ENCODE results near the gene ACYP2.
"Not testable (repeated sequence)": the region's sequence is repeated elsewhere in the genome, so short reads cannot be mapped to it uniquely, and the experiment has no call there.

Gene ACYP2

DNA sequence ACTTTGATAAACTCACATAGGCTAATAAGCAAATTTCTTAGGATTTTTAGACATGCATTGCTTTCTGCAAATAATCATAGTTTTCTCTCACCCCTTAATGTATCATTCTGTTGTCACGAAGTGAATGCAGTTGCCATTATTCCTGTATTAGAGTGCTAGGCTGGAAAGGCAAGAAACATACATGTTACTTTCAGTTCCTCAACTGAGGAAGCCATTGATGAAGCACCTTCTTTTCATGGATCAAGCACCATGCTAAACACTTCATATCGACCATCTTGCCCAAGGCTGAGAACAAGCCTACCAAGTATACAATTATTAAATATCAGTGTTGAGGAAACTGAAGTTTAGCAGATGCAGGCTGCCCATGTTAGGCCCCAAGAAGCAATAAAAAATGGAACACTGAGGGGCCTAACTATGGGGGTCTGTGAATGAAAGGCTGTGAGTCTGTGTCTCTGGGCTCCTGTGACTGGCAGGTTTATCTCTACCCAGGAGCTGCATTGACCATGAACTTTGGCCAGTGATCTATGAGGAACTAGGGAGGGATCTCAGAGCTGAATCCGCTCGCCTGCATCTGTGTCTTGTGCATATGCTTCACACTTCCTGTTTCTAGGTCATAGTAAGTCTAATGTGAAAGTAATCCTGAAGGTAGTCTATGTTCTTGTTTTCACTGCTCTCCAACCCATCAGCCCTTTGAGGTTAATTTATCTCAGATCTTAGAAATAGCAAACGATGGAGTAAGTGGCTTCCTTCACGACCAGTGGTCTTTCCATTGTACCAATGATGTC lies 156.6 kb downstream of the ACYP2 start:
- DNase-seq (ENCODE audit: low read depth) = no peak

- DNase-seq (ENCODE audit: low read depth) = peak; percentile 22
Observed at GRCh38 chr2:54274781-54275242, 159.4 kb downstream of the ACYP2 start.

- no peak for DNase-seq (ENCODE audit: low read depth)
Observed at GRCh38 chr2:54275541-54275940, 160.1 kb downstream of the ACYP2 start.

GRCh38 chr2:54279385-54279784 lies 164.0 kb downstream of the ACYP2 start:
- no peak for DNase-seq (ENCODE audit: low read depth)

- DNase-seq (ENCODE audit: low read depth) = no peak
Observed at GRCh38 chr2:54284826-54285225, 169.4 kb downstream of the ACYP2 start.

DNA sequence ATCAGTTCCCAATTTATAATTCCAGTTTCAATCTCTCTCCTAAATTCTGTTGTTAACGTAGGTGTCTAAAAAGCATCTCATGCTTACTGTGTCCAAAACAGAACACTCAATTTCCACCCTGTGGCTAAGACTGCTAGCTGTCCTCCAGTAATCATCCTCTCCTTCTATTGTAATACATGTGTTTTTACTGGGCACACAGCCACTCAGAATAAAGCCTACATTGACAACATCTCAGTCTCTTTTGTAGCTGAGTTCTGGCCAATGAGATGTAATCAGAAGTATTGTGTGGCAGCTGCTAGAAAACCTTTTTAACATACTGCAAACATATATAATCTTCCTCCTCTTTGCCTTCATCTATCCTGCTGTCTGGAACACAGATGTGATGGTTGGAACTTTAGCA lies 170.0 kb downstream of the ACYP2 start:
- no peak for DNase-seq (ENCODE audit: low read depth)

DNA sequence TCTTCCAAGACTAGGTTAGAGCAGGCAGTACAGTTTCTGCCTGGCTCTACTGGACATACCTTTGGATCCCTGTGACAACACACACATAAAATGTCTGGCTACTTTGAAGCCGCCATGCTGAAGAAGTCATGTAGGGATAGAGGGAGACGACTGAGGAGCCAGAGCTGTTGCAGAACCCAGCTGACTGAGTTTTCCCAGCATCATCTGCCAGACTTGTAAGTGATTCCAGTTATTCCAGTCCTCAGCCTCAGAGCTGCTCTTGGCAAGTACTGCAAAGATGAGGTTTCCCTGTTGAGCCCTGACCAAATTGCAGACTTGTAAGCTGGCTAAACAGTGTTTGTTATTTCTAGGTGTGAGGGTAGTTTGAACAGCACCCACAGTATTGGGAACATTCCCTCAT lies 172.1 kb downstream of the ACYP2 start:
- no peak for DNase-seq (ENCODE audit: low read depth)

GRCh38 chr2:54289917-54290316 lies 174.5 kb downstream of the ACYP2 start:
- DNase-seq (ENCODE audit: low read depth) = no peak

- no peak for DNase-seq (ENCODE audit: low read depth)
Observed at GRCh38 chr2:54290356-54291025, 175.1 kb downstream of the ACYP2 start.

GRCh38 chr2:54294665-54295064 lies 179.2 kb downstream of the ACYP2 start:
- not testable (repeated sequence) for DNase-seq (ENCODE audit: low read depth)

GRCh38 chr2:54295911-54296310 lies 180.5 kb downstream of the ACYP2 start:
- no peak for DNase-seq (ENCODE audit: low read depth)

DNA sequence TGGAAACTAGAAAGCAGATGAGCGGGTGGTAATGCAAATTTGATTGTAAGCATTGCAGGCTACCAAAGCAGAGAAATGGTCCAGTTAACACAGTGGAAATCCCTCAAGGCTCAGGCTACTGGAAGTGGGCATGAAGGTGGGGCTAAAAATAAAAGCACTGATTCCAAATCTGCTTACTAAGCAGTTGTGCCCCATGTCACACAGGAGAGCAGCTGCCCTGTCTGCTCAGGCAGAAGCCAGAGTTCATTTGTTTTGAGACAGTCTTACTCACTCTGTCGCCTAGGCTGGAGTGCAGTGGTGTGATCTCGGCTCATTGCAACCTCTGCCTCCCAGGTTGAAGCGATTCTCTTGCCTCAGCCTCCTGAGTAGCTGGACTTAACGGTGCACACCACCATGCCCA lies 183.1 kb downstream of the ACYP2 start:
- DNase-seq (ENCODE audit: low read depth) = no peak

- DNase-seq (ENCODE audit: low read depth) = no peak
Observed at GRCh38 chr2:54303631-54304030, 188.2 kb downstream of the ACYP2 start.

GRCh38 chr2:54306556-54306955 lies 191.1 kb downstream of the ACYP2 start:
- DNase-seq (ENCODE audit: low read depth) = no peak

- no peak for DNase-seq (ENCODE audit: low read depth)
Observed at GRCh38 chr2:54308186-54308585, 192.8 kb downstream of the ACYP2 start.

GRCh38 chr2:54308782-54309181 lies 193.4 kb downstream of the ACYP2 start:
- DNase-seq (ENCODE audit: low read depth) = no peak

GRCh38 chr2:54310311-54310710 lies 194.9 kb downstream of the ACYP2 start:
- no peak for DNase-seq (ENCODE audit: low read depth)

DNA sequence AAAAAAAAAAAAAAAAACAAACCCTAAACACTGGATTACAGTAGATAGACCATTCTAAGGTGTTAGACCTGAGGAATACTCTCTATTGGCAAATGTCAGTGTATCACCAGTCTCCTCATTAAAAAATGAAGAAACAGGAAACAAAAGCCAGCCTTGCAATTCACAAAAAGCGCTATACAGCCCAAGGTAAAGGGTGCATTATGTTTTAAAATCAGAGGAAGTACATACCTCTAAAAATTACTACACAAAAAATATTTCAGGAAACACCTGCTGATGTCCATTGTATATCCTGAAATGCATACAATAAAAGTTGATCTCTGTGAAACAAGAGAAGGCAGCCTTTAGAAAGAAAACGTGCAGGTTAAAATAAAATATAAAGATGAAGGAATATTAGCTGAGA lies 195.5 kb downstream of the ACYP2 start:
- no peak for DNase-seq (ENCODE audit: low read depth)

GRCh38 chr2:54313147-54313546 lies 197.7 kb downstream of the ACYP2 start:
- no peak for DNase-seq (ENCODE audit: low read depth)

GRCh38 chr2:54317973-54318372 lies 202.6 kb downstream of the ACYP2 start:
- DNase-seq (ENCODE audit: low read depth) = no peak

DNA sequence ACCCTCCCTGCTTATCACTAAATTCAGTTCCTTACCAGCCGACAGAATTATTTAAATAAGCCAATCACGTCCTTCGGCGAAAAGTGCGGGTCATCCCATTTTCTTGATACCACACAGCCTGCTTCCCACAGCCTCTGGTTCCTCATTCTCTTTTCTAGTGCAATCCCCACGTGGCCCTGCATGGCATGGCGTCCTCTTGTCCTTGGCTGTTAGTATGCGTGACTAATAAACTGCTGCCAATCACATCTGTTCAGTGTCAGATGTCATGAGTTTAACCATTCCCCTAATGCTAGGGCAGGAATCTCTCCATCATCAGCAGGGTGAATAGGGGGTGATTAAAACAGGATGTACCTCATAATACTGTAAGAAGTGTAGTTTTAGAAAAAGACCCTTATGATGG lies 203.4 kb downstream of the ACYP2 start:
- DNase-seq (ENCODE audit: low read depth) = no peak

DNA sequence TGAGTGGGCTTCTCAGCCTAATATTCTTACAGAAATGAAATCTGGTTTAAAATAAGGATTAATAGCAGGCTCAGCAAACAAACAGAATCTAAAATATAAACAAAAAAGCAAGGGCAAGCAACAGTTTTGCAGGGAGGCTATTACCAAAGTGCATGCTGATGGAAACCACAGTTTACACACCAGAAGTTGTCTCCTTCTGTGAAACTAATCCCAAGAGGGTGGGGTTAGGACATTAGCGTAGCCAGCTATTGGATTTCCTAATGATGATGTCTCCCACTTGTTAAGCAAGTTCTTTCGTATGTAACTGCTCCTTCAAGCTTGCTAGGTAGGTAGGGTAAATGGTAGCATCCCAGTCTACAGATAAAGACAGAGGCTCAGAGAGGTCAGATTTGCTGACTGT lies 205.6 kb downstream of the ACYP2 start:
- no peak for DNase-seq (ENCODE audit: low read depth)

DNA sequence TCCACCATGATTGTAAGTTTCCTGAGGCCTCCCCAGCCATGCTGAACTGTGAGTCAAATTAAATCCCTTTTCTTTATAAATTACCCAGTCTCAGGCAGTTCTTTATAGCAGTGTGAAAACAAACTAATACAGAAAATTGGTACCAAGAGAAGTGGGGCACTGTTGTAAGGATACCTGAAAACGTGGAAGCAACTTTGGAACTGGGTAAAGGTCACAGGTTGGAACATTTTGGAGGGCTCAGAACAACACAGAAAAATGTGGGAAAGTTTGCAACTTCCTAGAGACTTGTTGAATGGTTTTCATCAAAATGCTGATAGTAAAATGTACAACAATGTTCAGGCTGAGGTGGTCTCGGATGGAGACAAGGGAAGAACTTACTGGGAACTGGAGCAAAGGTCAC lies 209.1 kb downstream of the ACYP2 start:
- not testable (repeated sequence) for DNase-seq (ENCODE audit: low read depth)

DNA sequence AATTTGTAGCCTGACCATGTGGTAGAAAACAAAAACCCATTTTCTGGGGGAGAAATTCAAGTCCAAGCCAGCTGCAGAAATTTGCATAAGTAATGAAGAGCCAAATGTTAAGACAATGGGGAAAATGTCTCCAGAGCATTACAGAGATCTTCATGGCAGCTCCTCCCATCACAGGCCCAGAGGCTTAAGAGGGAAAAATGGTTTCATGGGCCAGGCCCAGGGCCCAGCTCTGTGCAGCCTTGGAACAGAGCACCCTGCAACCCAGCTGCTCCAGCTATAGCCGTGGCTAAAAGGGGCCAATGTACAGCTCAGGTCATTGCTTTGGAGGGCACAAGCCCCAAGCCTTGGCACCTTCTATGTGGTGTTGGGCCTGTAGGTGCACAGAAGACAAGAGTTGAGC lies 209.7 kb downstream of the ACYP2 start:
- DNase-seq (ENCODE audit: low read depth) = no peak
